ENCODE results near the gene THSD4.

The THSD4 gene

GRCh38 chr15:71456362-71456761 lies 341.1 kb downstream of the THSD4 start:
- H3K9me3 ChIP-seq (ENCODE audit: insufficient read depth, low read depth, low read length): no peaks in the 10 kb centered on the region
- no peaks in the 10 kb centered on the region for H3K27me3 ChIP-seq (ENCODE audit: insufficient read depth, low read length, poor library complexity, severe bottlenecking)
- H3K4me1 ChIP-seq (ENCODE audit: insufficient read depth, low read length, poor library complexity, severe bottlenecking): no peaks in the 10 kb centered on the region
- no peaks in the 10 kb centered on the region for H3K79me2 ChIP-seq (ENCODE audit: insufficient read depth, low read length)
- H3F3A ChIP-seq (ENCODE audit: low read depth): no peaks in the 10 kb centered on the region
- H4K20me1 ChIP-seq (ENCODE audit: insufficient read depth, low read length, poor library complexity, severe bottlenecking): no peaks in the 10 kb centered on the region
- no peaks in the 10 kb centered on the region for H3K36me3 ChIP-seq (ENCODE audit: insufficient read depth, low read length)
- no peaks in the 10 kb centered on the region for H3K9me2 ChIP-seq (replicated peaks; ENCODE audit: low read depth, low read length)
- H2AFZ ChIP-seq (ENCODE audit: low read length): no peak overlapping the region
- no peak overlapping the region for H3K4me3 ChIP-seq (ENCODE audit: low read length, poor library complexity, severe bottlenecking)
- TF ChIP-seq EZH2phosphoT487 (IDR thresholded peaks at IDR 0.05; ENCODE audit: borderline replicate concordance) (no peak), CTCF (conservative IDR thresholded peaks at IDR 0.05; ENCODE audit: low read length) (no peak)
- H3K4me2 ChIP-seq (ENCODE audit: low read depth, low read length, poor library complexity, severe bottlenecking): no peak overlapping the region
- H3K9ac ChIP-seq (ENCODE audit: low read depth, low read length, poor library complexity, severe bottlenecking): no peak overlapping the region

GRCh38 chr15:71456811-71457210 lies 341.5 kb downstream of the THSD4 start:
- Histone ChIP-seq H3F3A (ENCODE audit: low read depth) (no peaks in the 10 kb centered on the region), H3K79me2 (ENCODE audit: insufficient read depth, low read length) (no peaks in the 10 kb centered on the region), H4K20me1 (ENCODE audit: insufficient read depth, low read length, poor library complexity, severe bottlenecking) (no peaks in the 10 kb centered on the region), H2AFZ (ENCODE audit: low read length) (no peak overlapping the region), H3K27me3 (ENCODE audit: insufficient read depth, low read length, poor library complexity, severe bottlenecking) (no peaks in the 10 kb centered on the region), H3K4me2 (ENCODE audit: low read depth, low read length, poor library complexity, severe bottlenecking) (no peak overlapping the region), H3K9me2 (replicated peaks; ENCODE audit: low read depth, low read length) (no peaks in the 10 kb centered on the region), H3K36me3 (ENCODE audit: insufficient read depth, low read length) (no peaks in the 10 kb centered on the region), H3K4me1 (ENCODE audit: insufficient read depth, low read length, poor library complexity, severe bottlenecking) (no peaks in the 10 kb centered on the region), H3K9me3 (ENCODE audit: insufficient read depth, low read depth, low read length) (no peaks in the 10 kb centered on the region), H3K9ac (ENCODE audit: low read depth, low read length, poor library complexity, severe bottlenecking) (no peak overlapping the region), H3K4me3 (ENCODE audit: low read length, poor library complexity, severe bottlenecking) (no peak overlapping the region)
- no peak for TF ChIP-seq EZH2phosphoT487 (IDR thresholded peaks at IDR 0.05; ENCODE audit: borderline replicate concordance)
- TF ChIP-seq CTCF (conservative IDR thresholded peaks at IDR 0.05; ENCODE audit: low read length): no peak

- no peaks in the 10 kb centered on the region for H3K79me2 ChIP-seq (ENCODE audit: insufficient read depth, low read length)
- H3K4me1 ChIP-seq (ENCODE audit: insufficient read depth, low read length, poor library complexity, severe bottlenecking): no peaks in the 10 kb centered on the region
- no peaks in the 10 kb centered on the region for H3K9me2 ChIP-seq (replicated peaks; ENCODE audit: low read depth, low read length)
- H3K27me3 ChIP-seq (ENCODE audit: insufficient read depth, low read length, poor library complexity, severe bottlenecking): no peaks in the 10 kb centered on the region
- no peaks in the 10 kb centered on the region for H3K9me3 ChIP-seq (ENCODE audit: insufficient read depth, low read depth, low read length)
- H3K36me3 ChIP-seq (ENCODE audit: insufficient read depth, low read length): no peaks in the 10 kb centered on the region
- no peak overlapping the region for H3K4me2 ChIP-seq (ENCODE audit: low read depth, low read length, poor library complexity, severe bottlenecking)
- H3K9ac ChIP-seq (ENCODE audit: low read depth, low read length, poor library complexity, severe bottlenecking): no peak overlapping the region
- TF ChIP-seq CTCF (conservative IDR thresholded peaks at IDR 0.05; ENCODE audit: low read length) (no peak), EZH2phosphoT487 (IDR thresholded peaks at IDR 0.05; ENCODE audit: borderline replicate concordance) (no peak)
- no peak overlapping the region for H3K4me3 ChIP-seq (ENCODE audit: low read length, poor library complexity, severe bottlenecking)
- H3F3A ChIP-seq (ENCODE audit: low read depth): no peaks in the 10 kb centered on the region
- H2AFZ ChIP-seq (ENCODE audit: low read length): no peak overlapping the region
- H4K20me1 ChIP-seq (ENCODE audit: insufficient read depth, low read length, poor library complexity, severe bottlenecking): no peaks in the 10 kb centered on the region
Observed at GRCh38 chr15:71458089-71458660, 342.9 kb downstream of the THSD4 start.

Data from Loucy (cell line).